Fibroblast of lung (primary cell): ENCODE measurements around the gene PRPSAP2.

Source experiments
- EZH2 ChIP-seq: IDR thresholded peaks from 2 replicates; pipeline ENCODE4 v1.5.1; 2012; ENCODE audit warnings: low read length, control low read depth, mild to moderate bottlenecking; ENCODE audit errors: missing control alignments
- TF ChIP-seq, protein P1 (sequence below), 2 donors: IDR thresholded peaks in 1 of 2; conservative IDR thresholded peaks in 1 of 2; 1 replicate in 1 of 2; 2 replicates in 1 of 2; pipeline ENCODE4 v1.5.1; 2011 to 2012; ENCODE audit warnings: low read length in 2 of 2, control low read depth in 1 of 2, inconsistent platforms in 1 of 2, low read depth in 1 of 2, mild to moderate bottlenecking in 1 of 2

DNA sequence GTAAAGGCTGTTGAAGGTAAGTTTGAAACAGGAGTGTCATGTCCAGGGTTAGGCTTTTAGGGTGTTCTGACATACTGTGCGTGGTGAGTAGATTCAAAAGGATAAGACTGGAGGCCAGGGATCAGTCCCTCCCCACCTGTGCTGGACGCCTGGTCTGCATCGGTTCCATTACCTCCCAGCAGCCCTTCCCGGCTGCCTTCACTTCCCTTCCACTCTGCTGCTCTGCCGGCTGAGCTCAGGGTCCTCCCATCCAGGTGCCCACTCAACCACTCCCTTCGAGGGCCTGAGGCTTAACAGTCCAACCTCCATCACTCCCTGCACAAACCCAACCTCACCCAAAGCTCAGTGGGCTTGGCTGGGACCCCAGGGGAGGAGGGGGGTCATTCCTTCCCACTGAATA lies 89.9 kb downstream of the PRPSAP2 start:
- TF ChIP-seq, protein P1, sequence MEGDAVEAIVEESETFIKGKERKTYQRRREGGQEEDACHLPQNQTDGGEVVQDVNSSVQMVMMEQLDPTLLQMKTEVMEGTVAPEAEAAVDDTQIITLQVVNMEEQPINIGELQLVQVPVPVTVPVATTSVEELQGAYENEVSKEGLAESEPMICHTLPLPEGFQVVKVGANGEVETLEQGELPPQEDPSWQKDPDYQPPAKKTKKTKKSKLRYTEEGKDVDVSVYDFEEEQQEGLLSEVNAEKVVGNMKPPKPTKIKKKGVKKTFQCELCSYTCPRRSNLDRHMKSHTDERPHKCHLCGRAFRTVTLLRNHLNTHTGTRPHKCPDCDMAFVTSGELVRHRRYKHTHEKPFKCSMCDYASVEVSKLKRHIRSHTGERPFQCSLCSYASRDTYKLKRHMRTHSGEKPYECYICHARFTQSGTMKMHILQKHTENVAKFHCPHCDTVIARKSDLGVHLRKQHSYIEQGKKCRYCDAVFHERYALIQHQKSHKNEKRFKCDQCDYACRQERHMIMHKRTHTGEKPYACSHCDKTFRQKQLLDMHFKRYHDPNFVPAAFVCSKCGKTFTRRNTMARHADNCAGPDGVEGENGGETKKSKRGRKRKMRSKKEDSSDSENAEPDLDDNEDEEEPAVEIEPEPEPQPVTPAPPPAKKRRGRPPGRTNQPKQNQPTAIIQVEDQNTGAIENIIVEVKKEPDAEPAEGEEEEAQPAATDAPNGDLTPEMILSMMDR (conservative IDR thresholded peaks at IDR 0.05 in 1 of 2, IDR thresholded peaks at IDR 0.05 in 1 of 2; ENCODE audit: low read depth in 1 of 2, low read length in 2 of 2): no peak
- TF ChIP-seq EZH2: no peak
